Endothelial cell of umbilical vein (primary cell): Measurements from ENCODE around the gene MGARP. TPM values are rescaled to one million over a fixed set of nuclear protein-coding genes. Genes with fewer than 3 reads are reported as not detected.

Experiments
- BruUV-seq: library from RNA; stranded (reverse); fragments of 400-500 nt; replicated peaks from 2 replicates; lab custom pipeline; 2021; lab: Mats Ljungman, UMichigan
- CTCF ChIA-PET: fragments of 300-600, 350-600 bp; sonication (Branson Sonifier 250); formaldehyde crosslinking; loops from one replicate; lab custom pipeline; 2021; ENCODE audit warnings: antibody characterized with exemption, inconsistent platforms; lab: Charles Lee
- POLR2A ChIA-PET: fragments of 300-600, 350-600 bp; sonication (Branson Sonifier 250); formaldehyde crosslinking; loops from one replicate; lab custom pipeline; 2021; ENCODE audit warnings: antibody characterized with exemption, inconsistent platforms; lab: Charles Lee
- DNase-seq: peaks from one replicate; pipeline ENCODE4 v3.0.0-alpha.2; 2011; ENCODE audit warnings: low read depth, low spot score
- FAIRE-seq: peaks from 2 replicates; lab custom pipeline; 2011; peaks lifted over from hg19 to GRCh38; lab: Jason Lieb, UNC
- H2AFZ ChIP-seq: 2 replicates; pipeline ENCODE4 v1.6.0; 2012; ENCODE audit warnings: low read depth, low read length, control low read depth, inconsistent platforms
- H3K27ac ChIP-seq: 2 replicates; pipeline ENCODE4 v1.5.1; 2011; ENCODE audit warnings: low read depth, mild to moderate bottlenecking, control low read depth, low read length, moderate library complexity; ENCODE audit not compliant: insufficient read depth
- H3K27me3 ChIP-seq, 2 experiments: 2 replicates each; pipeline versions ENCODE4 v1.6.0 to v1.6.1; 2011; ENCODE audit warnings: low read length in 2 of 2, mixed read lengths in 1 of 2; ENCODE audit not compliant: control insufficient read depth in 2 of 2, insufficient read depth in 2 of 2
- H3K36me3 ChIP-seq, 2 experiments: 2 replicates in 1 of 2; 3 replicates in 1 of 2; pipeline ENCODE4 v1.5.1; 2011; ENCODE audit warnings: low read length in 2 of 2, mild to moderate bottlenecking in 1 of 2, moderate library complexity in 1 of 2; ENCODE audit not compliant: control insufficient read depth in 2 of 2, insufficient read depth in 2 of 2; ENCODE audit errors: extremely low read depth in 1 of 2
- H3K4me1 ChIP-seq: 3 replicates; pipeline ENCODE4 v1.5.1; 2011; ENCODE audit warnings: mild to moderate bottlenecking, low read length; ENCODE audit not compliant: control insufficient read depth, insufficient read depth; ENCODE audit errors: extremely low read depth
- H3K4me2 ChIP-seq: 2 replicates; pipeline ENCODE4 v1.6.1; 2011; ENCODE audit warnings: low read length, control low read depth, mixed read lengths; ENCODE audit not compliant: insufficient read depth
- H3K4me3 ChIP-seq, 3 experiments: fragments of 200-600 bp in 1 of 3; sonication (generic), shearing (Covaris generic) in 1 of 3; replicated peaks in 1 of 3; 2 replicates each; pipeline ENCODE4 v1.5.1; 2011 to 2016; ENCODE audit warnings: control low read depth in 3 of 3, low read length in 3 of 3, mild to moderate bottlenecking in 2 of 3, inconsistent platforms in 1 of 3, low read depth in 1 of 3, moderate library complexity in 1 of 3; ENCODE audit not compliant: insufficient read depth in 1 of 3
- H3K79me2 ChIP-seq: 2 replicates; pipeline ENCODE4 v1.6.0; 2012; ENCODE audit warnings: low read length, inconsistent platforms; ENCODE audit not compliant: control insufficient read depth, insufficient read depth
- H3K9ac ChIP-seq: replicated peaks from 2 replicates; pipeline ENCODE3; 2011; ENCODE audit warnings: low read length, control low read depth; ENCODE audit not compliant: insufficient read depth; ENCODE audit errors: extremely low read depth
- H3K9me1 ChIP-seq: replicated peaks from 3 replicates; pipeline ENCODE4 v1.6.0; 2011; ENCODE audit warnings: mild to moderate bottlenecking, low read length; ENCODE audit not compliant: control insufficient read depth, insufficient read depth; ENCODE audit errors: extremely low read depth
- H3K9me3 ChIP-seq: replicated peaks from 2 replicates; pipeline ENCODE4 v1.5.1; 2012; ENCODE audit warnings: low read length, inconsistent platforms; ENCODE audit not compliant: control insufficient read depth, insufficient read depth
- H4K20me1 ChIP-seq: replicated peaks from 2 replicates; pipeline ENCODE3; 2011; ENCODE audit warnings: mild to moderate bottlenecking, low read length; ENCODE audit not compliant: control insufficient read depth, insufficient read depth; ENCODE audit errors: extremely low read depth
- CTCF ChIP-seq, 2 donors: IDR thresholded peaks; 1 replicate in 1 of 2; 2 replicates in 1 of 2; pipeline ENCODE4 v1.5.1; 2011; ENCODE audit warnings: low read length in 2 of 2, mild to moderate bottlenecking in 2 of 2, moderate library complexity in 2 of 2, control low read depth in 1 of 2, inconsistent platforms in 1 of 2, low read depth in 1 of 2; ENCODE audit not compliant: insufficient read depth in 1 of 2; ENCODE audit errors: extremely low read depth in 1 of 2
- GATA2 ChIP-seq: IDR thresholded peaks from 2 replicates; pipeline ENCODE4 v1.7.0; 2011; ENCODE audit warnings: low read depth, mild to moderate bottlenecking, moderate library complexity, mixed read lengths, low read length; ENCODE audit not compliant: insufficient read length, insufficient read depth
- POLR2AphosphoS5 ChIP-seq: IDR thresholded peaks from 2 replicates; pipeline ENCODE4 v1.6.1; 2012; ENCODE audit warnings: low read depth, mild to moderate bottlenecking, control low read depth, low read length, moderate library complexity; ENCODE audit not compliant: insufficient read depth
- dilution Hi-C: fragments of 300-500 bp; cut with MboI; formaldehyde crosslinking; loops from one replicate; pipeline ENCODE4 v1.15.0; 2019; ENCODE audit warnings: low sequenced_read_pairs; ENCODE audit not compliant: extremely low pct_ligation_motif_present
- intact Hi-C: fragments of 100-400 bp; cut with micrococcal nuclease; formaldehyde crosslinking; loops from one replicate; pipeline ENCODE4 v1.10.0; 2022
- polyA plus RNA-seq, 4 experiments: library from polyadenylated mRNA; depleted of rRNA in 3 of 4; stranded (reverse) in 3 of 4; unstranded in 1 of 4; fragments of >200 nt; gene quantifications; 2 replicates each; pipeline versions ENCODE4 v1.2.1 to v1.2.3, GENCODE V29; 2011 to 2012; ENCODE audit warnings: missing spikeins in 1 of 4
- total RNA-seq: library from RNA; stranded (reverse); gene quantifications from 2 replicates; pipeline ENCODE4 v1.2.3, GENCODE V29; 2021

The MGARP gene
- total and polyA plus RNA-seq, 2 donors (not counting 3 experiments of a cell fraction or from before 2014, with no cell fraction given): 25.9 to 26.6 TPM

DNA sequence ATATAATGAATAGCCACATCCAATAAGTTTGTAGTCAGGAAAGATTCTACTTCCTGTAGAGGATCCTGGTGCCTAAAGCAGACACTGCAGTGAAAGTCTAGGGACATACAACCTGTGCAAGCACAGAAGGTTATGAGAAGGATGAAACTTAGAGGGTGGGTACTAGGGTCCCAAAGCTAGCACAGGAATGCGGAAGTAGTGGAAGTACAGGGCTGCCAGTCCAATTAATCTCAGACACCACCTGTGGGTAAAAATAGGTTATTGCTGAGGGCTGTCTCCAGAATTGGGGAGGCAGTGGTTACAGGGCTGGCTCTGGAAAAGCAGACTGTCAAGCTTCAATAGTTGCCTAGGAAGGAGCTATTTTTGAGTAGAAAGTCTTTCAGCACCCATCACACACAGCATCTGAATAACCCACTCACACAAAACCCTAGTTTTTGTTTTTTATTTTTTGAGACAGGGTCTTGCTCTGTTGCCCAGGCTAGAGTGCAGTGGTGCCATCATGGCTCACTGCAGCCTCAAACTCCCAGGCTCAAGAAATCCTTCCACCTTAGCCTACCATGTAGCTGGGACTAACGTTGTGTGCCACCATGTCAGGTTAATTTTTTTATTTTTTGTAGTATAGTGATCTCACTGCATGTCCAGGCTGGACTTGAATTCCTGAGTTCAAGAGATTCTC, 52.2 kb downstream of the MGARP start:
- Histone ChIP-seq H3K4me1 (no peaks in the 10 kb centered on the region), H3K9me1 (no peaks in the 10 kb centered on the region), H3K4me2 (no peak overlapping the region), H3K9ac (no peak overlapping the region), H3K4me3 (no peak overlapping the region), H3K27ac (no peak overlapping the region), H2AFZ (no peak overlapping the region), H3K79me2 (no peaks in the 10 kb centered on the region), H3K27me3 (no peaks in the 10 kb centered on the region), H3K36me3 (no peaks in the 10 kb centered on the region), H4K20me1 (no peaks in the 10 kb centered on the region), H3K9me3 (no peaks in the 10 kb centered on the region)
- TF ChIP-seq GATA2: no peak
- TF ChIP-seq CTCF (IDR thresholded peaks at IDR 0.05; ENCODE audit: extremely low read depth in 1 of 2, insufficient read depth in 1 of 2, low read depth in 1 of 2, low read length in 2 of 2): peak in 1 of 2 donors; percentile 15
- TF ChIP-seq POLR2AphosphoS5: no peak
- CTCF ChIA-PET: interaction anchor here (0.6 to 4.9 kb wide), 12 partner anchors 8 to 204 kb away, joined by 3 to 27 read pairs (median 5); partner anchors contain the start of gene NAA15
- no TSS peak for BruUV-seq
- DNase-seq (no peak), FAIRE-seq (peak; percentile 33)
- POLR2A ChIA-PET: no interaction called here
- intact Hi-C loops (loop anchor here (1.0 to 5.0 kb wide), 3 partner anchors 54 to 196 kb away; partner anchors contain the start of gene MGARP), dilution Hi-C loops (no loop called here)
